B cell (primary cell): Measurements from ENCODE around the gene HTRA2. TPM values are rescaled to one million over a fixed set of nuclear protein-coding genes. Genes with fewer than 3 reads are reported as not detected.

Experiments
- ATAC-seq: fragments of 200-7000 bp; cut with Tn5 transposase; one replicate; pipeline ENCODE4 v1.10.0; 2021; ENCODE audit warnings: low read depth, mild to moderate bottlenecking, moderate number of reproducible peaks, moderate library complexity
- CTCF ChIA-PET: fragments of 350-600 bp; sonication (Branson Sonifier 250); formaldehyde crosslinking; loops from one replicate; lab custom pipeline; 2021; ENCODE audit warnings: antibody characterized with exemption, inconsistent platforms; lab: Charles Lee
- POLR2A ChIA-PET: fragments of 350-600 bp; sonication (Branson Sonifier 250); formaldehyde crosslinking; loops from one replicate; lab custom pipeline; 2021; ENCODE audit warnings: antibody characterized with exemption; lab: Charles Lee
- DNase-seq: peaks from one replicate; pipeline ENCODE4 v3.0.0; 2013
- H2AFZ ChIP-seq: 2 replicates; pipeline ENCODE4 v1.6.1; 2012; ENCODE audit warnings: mild to moderate bottlenecking, low read depth, low read length; ENCODE audit not compliant: insufficient read depth, poor library complexity, severe bottlenecking
- H3K27ac ChIP-seq, 2 donors: 1 replicate in 1 of 2; 2 replicates in 1 of 2; pipeline ENCODE4 v1.5.1; 2012 to 2013; ENCODE audit warnings: low read length in 2 of 2, mild to moderate bottlenecking in 2 of 2, moderate library complexity in 1 of 2
- H3K27me3 ChIP-seq, 4 experiments: fragments of 200-600 bp in 1 of 4; sonication (generic) in 1 of 4; replicated peaks in 1 of 4; 1 replicate in 2 of 4; 2 replicates in 2 of 4; pipeline versions ENCODE4 v1.6.1 to v1.7.0; 2013 to 2016; ENCODE audit warnings: low read length in 3 of 4, mild to moderate bottlenecking in 2 of 4, mixed read lengths in 1 of 4, moderate library complexity in 1 of 4; ENCODE audit not compliant: insufficient read depth in 4 of 4, control insufficient read depth in 3 of 4; ENCODE audit errors: control extremely low read depth in 1 of 4
- H3K36me3 ChIP-seq, 2 experiments: replicated peaks in 1 of 2; 1 replicate in 1 of 2; 2 replicates in 1 of 2; pipeline versions ENCODE4 v1.6.1 to v1.7.1; 2013; ENCODE audit warnings: low read length in 1 of 2; ENCODE audit not compliant: insufficient read depth in 2 of 2, control insufficient read depth in 1 of 2; ENCODE audit errors: control extremely low read depth in 1 of 2, extremely low read depth in 1 of 2
- H3K4me1 ChIP-seq, 2 donors: fragments of 200-600 bp in 1 of 2; sonication (generic) in 1 of 2; 1 replicate in 1 of 2; 2 replicates in 1 of 2; pipeline versions ENCODE4 v1.5.1 to v1.6.1; 2013 to 2017; ENCODE audit warnings: low read length in 2 of 2; ENCODE audit not compliant: control insufficient read depth in 2 of 2, insufficient read depth in 2 of 2
- H3K4me2 ChIP-seq: replicated peaks from 2 replicates; pipeline ENCODE3; 2012; ENCODE audit warnings: mild to moderate bottlenecking, low read depth, low read length; ENCODE audit not compliant: poor library complexity, severe bottlenecking
- H3K4me3 ChIP-seq, 5 experiments: fragments of 200-600 bp in 1 of 5; sonication (generic) in 1 of 5; 1 replicate in 3 of 5; 2 replicates in 2 of 5; pipeline versions ENCODE4 v1.5.1 to v1.7.0; 2011 to 2016; ENCODE audit warnings: low read length in 4 of 5, mild to moderate bottlenecking in 4 of 5, low read depth in 2 of 5, control low read depth in 1 of 5, moderate library complexity in 1 of 5; ENCODE audit not compliant: insufficient read depth in 1 of 5; ENCODE audit errors: control extremely low read depth in 1 of 5, extremely low read depth in 1 of 5
- H3K79me2 ChIP-seq: fragments of 200-600 bp; sonication (generic); one replicate; pipeline ENCODE4 v1.6.0; 2016; ENCODE audit warnings: low read length; ENCODE audit not compliant: control insufficient read depth, insufficient read depth
- H3K9ac ChIP-seq: fragments of 200-600 bp; sonication (generic); 2 replicates; pipeline ENCODE4 v1.6.1; 2017; ENCODE audit warnings: mild to moderate bottlenecking, low read length, moderate library complexity
- H3K9me3 ChIP-seq, 3 donors: one replicate each; pipeline versions ENCODE4 v1.6.1 to v1.7.1; 2013; ENCODE audit warnings: low read length in 2 of 3; ENCODE audit not compliant: control insufficient read depth in 2 of 3, insufficient read depth in 1 of 3; ENCODE audit errors: control extremely low read depth in 1 of 3
- H4K20me1 ChIP-seq: 2 replicates; pipeline ENCODE4 v1.6.0; 2012; ENCODE audit warnings: mild to moderate bottlenecking, low read length; ENCODE audit not compliant: insufficient read depth, control insufficient read depth, poor library complexity, severe bottlenecking
- H3K27ac Mint-ChIP-seq: one replicate; pipeline ENCODE4 v1.8.0; 2021; ENCODE audit warnings: mixed read lengths
- H3K27me3 Mint-ChIP-seq: one replicate; pipeline ENCODE4 v1.8.0; 2021; ENCODE audit warnings: mixed read lengths
- H3K4me1 Mint-ChIP-seq: one replicate; pipeline ENCODE4 v1.8.0; 2021; ENCODE audit warnings: mixed read lengths
- H3K4me3 Mint-ChIP-seq: one replicate; pipeline ENCODE4 v1.8.0; 2021; ENCODE audit warnings: mixed read lengths
- H3K9me3 Mint-ChIP-seq: one replicate; pipeline ENCODE4 v1.8.0; 2022; ENCODE audit warnings: mixed read lengths; ENCODE audit not compliant: insufficient read depth
- EZH2 ChIP-seq: IDR thresholded peaks from 2 replicates; pipeline ENCODE4 v1.6.1; 2012; ENCODE audit warnings: borderline replicate concordance, low read depth, mild to moderate bottlenecking, moderate library complexity, low read length; ENCODE audit not compliant: insufficient read depth, poor library complexity, severe bottlenecking
- WGBS: methylation state at CpG from one replicate; pipeline ENCODE4 v1.1.5; 2013; ENCODE audit warnings: missing lambda C conversion rate; ENCODE audit not compliant: insufficient coverage; 5-methylcytosine and 5-hydroxymethylcytosine counted together
- intact Hi-C: fragments of 100-400 bp; cut with micrococcal nuclease; formaldehyde crosslinking; loops from one replicate; pipeline ENCODE4 v1.10.0; 2022
- polyA plus RNA-seq: library from polyadenylated mRNA; depleted of rRNA; stranded (reverse); fragments of >200 nt; gene quantifications from 2 replicates; pipeline ENCODE4 v1.2.3, GENCODE V29; 2012
- total RNA-seq, 2 donors: library from RNA; stranded (reverse); fragments of 120-200 nt in 1 of 2; gene quantifications; 1 replicate in 1 of 2; 2 replicates in 1 of 2; pipeline versions ENCODE4 v1.2.3 to v1.2.4, GENCODE V29; 2013 to 2022
- TF ChIP-seq, protein P1 (sequence below): fragments of 200-600 bp; IDR thresholded peaks from one replicate; pipeline ENCODE4 v1.8.0; 2022; ENCODE audit warnings: antibody characterized with exemption, mild to moderate bottlenecking

Gene HTRA2
- total and polyA plus RNA-seq, 2 donors (not counting 1 experiment from before 2014, with no cell fraction given): 52.8 to 111 TPM

DNA sequence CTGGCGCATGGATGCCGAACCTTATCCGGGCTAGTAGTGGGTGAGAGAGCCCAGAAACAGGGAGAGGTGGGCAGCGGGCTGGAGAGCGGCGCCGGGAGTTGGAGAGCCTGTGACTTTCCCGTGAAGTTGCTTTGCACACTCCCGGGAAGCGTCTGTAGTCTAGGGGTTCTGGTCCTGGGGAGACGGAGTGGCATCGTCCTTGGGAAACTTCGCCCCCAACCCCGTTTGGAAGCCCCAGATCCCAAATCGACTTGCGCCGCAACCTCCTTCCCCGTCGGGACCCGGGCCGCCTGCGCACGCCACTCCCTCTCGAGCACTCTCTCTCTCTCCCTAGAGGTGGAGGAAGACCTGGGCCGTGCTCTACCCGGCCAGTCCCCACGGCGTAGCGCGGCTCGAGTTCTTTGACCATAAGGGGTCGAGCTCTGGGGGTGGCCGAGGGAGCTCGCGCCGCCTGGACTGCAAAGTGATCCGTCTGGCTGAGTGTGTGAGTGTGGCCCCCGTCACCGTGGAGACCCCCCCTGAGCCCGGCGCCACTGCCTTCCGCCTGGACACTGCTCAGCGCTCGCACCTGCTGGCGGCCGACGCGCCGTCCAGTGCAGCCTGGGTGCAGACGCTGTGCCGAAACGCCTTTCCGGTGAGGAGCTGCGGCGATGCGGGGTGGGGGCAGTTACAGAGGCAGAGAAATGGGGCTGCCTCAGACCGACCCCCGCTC is 25.2 kb downstream of the HTRA2 start:
- no peaks in the 10 kb centered on the region for H3K9me3 ChIP-seq
- Mint-ChIP-seq H3K9me3 (no peaks in the 10 kb centered on the region), H3K27me3 (no peaks in the 10 kb centered on the region), H3K4me1 (peaks cover 20% of the 10 kb centered on the region), H3K4me3 (peak overlapping the region; percentile 96), H3K27ac (peak overlapping the region; percentile 94)
- H3K36me3 ChIP-seq: peaks cover 0 to 15% of the 10 kb centered on the region in 2 experiments
- peak overlapping the region in 1 of 2 donors; percentile 76 for H3K27ac ChIP-seq
- H2AFZ ChIP-seq: peak overlapping the region; percentile 97
- POLR2A ChIA-PET: interaction anchor here (0.6 to 1.0 kb wide), 3 partner anchors 10 to 1342 kb away, joined by 3 read pairs; no protein-coding TSS in a partner anchor
- intact Hi-C loops: loop anchor here (1.0 to 10.0 kb wide), 7 partner anchors 19 to 160 kb away; partner anchors contain the start of genes CCDC142, PCGF1, TTC31 and WBP1
- TF ChIP-seq, protein P1, sequence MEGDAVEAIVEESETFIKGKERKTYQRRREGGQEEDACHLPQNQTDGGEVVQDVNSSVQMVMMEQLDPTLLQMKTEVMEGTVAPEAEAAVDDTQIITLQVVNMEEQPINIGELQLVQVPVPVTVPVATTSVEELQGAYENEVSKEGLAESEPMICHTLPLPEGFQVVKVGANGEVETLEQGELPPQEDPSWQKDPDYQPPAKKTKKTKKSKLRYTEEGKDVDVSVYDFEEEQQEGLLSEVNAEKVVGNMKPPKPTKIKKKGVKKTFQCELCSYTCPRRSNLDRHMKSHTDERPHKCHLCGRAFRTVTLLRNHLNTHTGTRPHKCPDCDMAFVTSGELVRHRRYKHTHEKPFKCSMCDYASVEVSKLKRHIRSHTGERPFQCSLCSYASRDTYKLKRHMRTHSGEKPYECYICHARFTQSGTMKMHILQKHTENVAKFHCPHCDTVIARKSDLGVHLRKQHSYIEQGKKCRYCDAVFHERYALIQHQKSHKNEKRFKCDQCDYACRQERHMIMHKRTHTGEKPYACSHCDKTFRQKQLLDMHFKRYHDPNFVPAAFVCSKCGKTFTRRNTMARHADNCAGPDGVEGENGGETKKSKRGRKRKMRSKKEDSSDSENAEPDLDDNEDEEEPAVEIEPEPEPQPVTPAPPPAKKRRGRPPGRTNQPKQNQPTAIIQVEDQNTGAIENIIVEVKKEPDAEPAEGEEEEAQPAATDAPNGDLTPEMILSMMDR: no peak
- no peak for TF ChIP-seq EZH2
- H3K4me2 ChIP-seq: peak overlapping the region; percentile 97
- CTCF ChIA-PET: interaction anchor here (0.7 to 1.2 kb wide), 4 partner anchors 21 to 320 kb away, joined by 3 to 4 read pairs (median 3); no protein-coding TSS in a partner anchor
- peaks cover 0 to 6% (median under 1%) of the 10 kb centered on the region in 4 experiments for H3K27me3 ChIP-seq
- DNase-seq (no peak), ATAC-seq (peak; percentile 61)
- peak overlapping the region; percentile 96 for H3K9ac ChIP-seq
- peaks cover 11% of the 10 kb centered on the region for H3K79me2 ChIP-seq
- 1% methylated on average over 58 of the region's 58 CpGs for WGBS
- peak overlapping the region; percentile 51 to 99 (median 84) for H3K4me3 ChIP-seq
- peaks cover 15% of the 10 kb centered on the region for H4K20me1 ChIP-seq
- H3K4me1 ChIP-seq: peaks cover 8 to 32% of the 10 kb centered on the region in 2 donors
